Sigmoid colon (tissue), 7 donors: Measurements from ENCODE around the gene DCTPP1. TPM values are rescaled to one million over a fixed set of nuclear protein-coding genes. Genes with fewer than 3 reads are reported as not detected.

Experiments used
- DNase-seq: peaks from one replicate; pipeline ENCODE4 v3.0.0-alpha.2; 2019
- H3K27ac ChIP-seq, 4 donors: fragments of 200-600 bp; sonication (generic); one replicate each; pipeline ENCODE4 v1.5.1; 2016 to 2019; ENCODE audit warnings: mild to moderate bottlenecking in 1 of 4
- H3K27me3 ChIP-seq, 3 donors: fragments of 200-600 bp; sonication (generic); one replicate each; pipeline ENCODE4 v1.5.1; 2019; ENCODE audit warnings: mild to moderate bottlenecking in 1 of 3
- H3K36me3 ChIP-seq, 4 donors: fragments of 200-600 bp; sonication (generic); one replicate each; pipeline ENCODE4 v1.5.1; 2016 to 2019
- H3K4me1 ChIP-seq, 4 donors: fragments of 200-600 bp; sonication (generic); one replicate each; pipeline ENCODE4 v1.5.1; 2017 to 2019
- H3K4me3 ChIP-seq, 4 donors: fragments of 200-600 bp; sonication (generic); one replicate each; pipeline ENCODE4 v1.5.1; 2017 to 2019; ENCODE audit warnings: mild to moderate bottlenecking in 2 of 4, moderate library complexity in 1 of 4
- H3K9me3 ChIP-seq, 4 donors: fragments of 200-600 bp in 3 of 4; sonication (generic) in 3 of 4; one replicate each; pipeline versions ENCODE4 v1.5.1 to v1.6.1; 2013 to 2019
- EP300 ChIP-seq, 4 donors: sonication (generic); formaldehyde crosslinking; IDR thresholded peaks; one replicate each; pipeline ENCODE4 v1.6.1; 2017; ENCODE audit warnings: antibody characterized with exemption in 4 of 4
- POLR2A ChIP-seq, 2 donors: fragments of 450-650 bp; IDR thresholded peaks; one replicate each; pipeline ENCODE4 v1.6.1; 2016; ENCODE audit warnings: antibody characterized with exemption in 2 of 2, mild to moderate bottlenecking in 2 of 2, moderate library complexity in 2 of 2
- POLR2AphosphoS5 ChIP-seq, 4 donors: sonication (generic); formaldehyde crosslinking; IDR thresholded peaks; one replicate each; pipeline ENCODE4 v1.6.1; 2017; ENCODE audit warnings: antibody characterized with exemption in 4 of 4
- WGBS, 2 donors: extraction: QIAGEN DNeasy Blood & Tissue Kit; methylation state at CpG; one replicate each; pipeline ENCODE4 v1.1.7; 2013; 5-methylcytosine and 5-hydroxymethylcytosine counted together
- intact Hi-C: fragments of 100-400 bp; cut with DNase I; formaldehyde crosslinking; loops from one replicate; pipeline ENCODE4 v1.15.1; 2023
- polyA plus RNA-seq, 3 donors: library from polyadenylated mRNA; stranded (reverse); fragments of 200-250 nt; gene quantifications; one replicate each; pipeline ENCODE4 v1.2.3, GENCODE V29; 2013
- total RNA-seq, 4 donors: library from RNA; depleted of rRNA; stranded (reverse); fragments of >200 nt; gene quantifications; one replicate each; pipeline ENCODE4 v1.1.0, GENCODE V29; 2016
- TF ChIP-seq, protein P1 (sequence below), 4 experiments: fragments of 450-650 bp in 3 of 4; fragments of 200-600 bp in 1 of 4; IDR thresholded peaks; one replicate each; pipeline ENCODE4 v1.5.1; 2016 to 2019; ENCODE audit warnings: antibody characterized with exemption in 4 of 4, mild to moderate bottlenecking in 3 of 4, moderate library complexity in 2 of 4
- donor health status: healthy with polysubstance abuse.
- donor health status: Bipolar disorder and iron deficiency.
- donor health status: healthy.

The DCTPP1 gene
- total and polyA plus RNA-seq, 7 donors, result 10.5 to 175 (median 19.9) TPM

GRCh38 chr16:30447512-30448226, 17.8 kb upstream of the DCTPP1 start:
- no peak for DNase-seq
- 25 to 65% methylated on average over 12 of the region's 12 CpGs for WGBS, 2 donors
- Histone ChIP-seq H3K27me3 (no peaks in the 10 kb centered on the region), H3K27ac (no peak overlapping the region), H3K4me1 (peaks cover 0 to 22% (median 14%) of the 10 kb centered on the region in 4 donors), H3K36me3 (peaks cover 0 to 19% (median 0%) of the 10 kb centered on the region in 4 donors), H3K9me3 (no peaks in the 10 kb centered on the region), H3K4me3 (no peak overlapping the region)
- TF ChIP-seq, protein P1, sequence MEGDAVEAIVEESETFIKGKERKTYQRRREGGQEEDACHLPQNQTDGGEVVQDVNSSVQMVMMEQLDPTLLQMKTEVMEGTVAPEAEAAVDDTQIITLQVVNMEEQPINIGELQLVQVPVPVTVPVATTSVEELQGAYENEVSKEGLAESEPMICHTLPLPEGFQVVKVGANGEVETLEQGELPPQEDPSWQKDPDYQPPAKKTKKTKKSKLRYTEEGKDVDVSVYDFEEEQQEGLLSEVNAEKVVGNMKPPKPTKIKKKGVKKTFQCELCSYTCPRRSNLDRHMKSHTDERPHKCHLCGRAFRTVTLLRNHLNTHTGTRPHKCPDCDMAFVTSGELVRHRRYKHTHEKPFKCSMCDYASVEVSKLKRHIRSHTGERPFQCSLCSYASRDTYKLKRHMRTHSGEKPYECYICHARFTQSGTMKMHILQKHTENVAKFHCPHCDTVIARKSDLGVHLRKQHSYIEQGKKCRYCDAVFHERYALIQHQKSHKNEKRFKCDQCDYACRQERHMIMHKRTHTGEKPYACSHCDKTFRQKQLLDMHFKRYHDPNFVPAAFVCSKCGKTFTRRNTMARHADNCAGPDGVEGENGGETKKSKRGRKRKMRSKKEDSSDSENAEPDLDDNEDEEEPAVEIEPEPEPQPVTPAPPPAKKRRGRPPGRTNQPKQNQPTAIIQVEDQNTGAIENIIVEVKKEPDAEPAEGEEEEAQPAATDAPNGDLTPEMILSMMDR (IDR thresholded peaks at IDR 0.05), result no peak
- TF ChIP-seq POLR2AphosphoS5 (IDR thresholded peaks at IDR 0.05) (no peak), POLR2A (IDR thresholded peaks at IDR 0.05) (no peak), EP300 (IDR thresholded peaks at IDR 0.05) (no peak)
- intact Hi-C loops, result loop anchor here (5.0 kb wide), 1 partner anchor 80 kb away; the partner anchor contains the start of gene ZNF768

GRCh38 chr16:30446203-30446595, 16.4 kb upstream of the DCTPP1 start:
- peak overlapping the region; percentile 90 to 99 (median 96) for H3K27ac ChIP-seq
- peaks cover 0 to 22% (median 14%) of the 10 kb centered on the region in 4 donors for H3K4me1 ChIP-seq
- H3K36me3 ChIP-seq, result peaks cover 0 to 19% (median 0%) of the 10 kb centered on the region in 4 donors
- intact Hi-C loops, result loop anchor here (5.0 kb wide), 1 partner anchor 81 kb away; the partner anchor contains the start of gene ZNF768
- no peaks in the 10 kb centered on the region for H3K9me3 ChIP-seq
- TF ChIP-seq EP300 (IDR thresholded peaks at IDR 0.05), result no peak
- TF ChIP-seq, protein P1 (IDR thresholded peaks at IDR 0.05), result no peak
- TF ChIP-seq POLR2A (IDR thresholded peaks at IDR 0.05), result no peak
- no peak for TF ChIP-seq POLR2AphosphoS5 (IDR thresholded peaks at IDR 0.05)
- DNase-seq, result no peak
- 63 to 77% methylated on average over 10 of the region's 10 CpGs for WGBS, 2 donors
- H3K4me3 ChIP-seq, result peak overlapping the region; percentile 69 to 99 (median 80)
- H3K27me3 ChIP-seq, result no peaks in the 10 kb centered on the region

GRCh38 chr16:30445408-30446202, 15.8 kb upstream of the DCTPP1 start, which contains the start of gene SEPHS2:
SEPHS2 (minus strand) TSS chr16:30445874; CDS start chr16:30445727, 147 bp downstream.
- peak within 1 kb of the TSS; percentile 90 to 99 (median 96) for H3K27ac ChIP-seq
- peak; percentile 99 for DNase-seq
- H3K36me3 ChIP-seq, result peaks cover 0 to 19% (median 0%) of the 10 kb centered on the region in 4 donors
- TF ChIP-seq, protein P1 (IDR thresholded peaks at IDR 0.05), result peak in 3 of 4 experiments; percentile 30 to 39 (median 37)
- TF ChIP-seq POLR2AphosphoS5 (IDR thresholded peaks at IDR 0.05), result peak; percentile 82 to 94 (median 87)
- no peak for TF ChIP-seq EP300 (IDR thresholded peaks at IDR 0.05)
- TF ChIP-seq POLR2A (IDR thresholded peaks at IDR 0.05), result peak; percentile 65 to 84
- H3K4me3 ChIP-seq, result peak within 1 kb of the TSS; percentile 69 to 99 (median 80)
- intact Hi-C loops, result loop anchor here (5.0 kb wide), 1 partner anchor 82 kb away; the partner anchor contains the start of gene ZNF768
- WGBS, 2 donors, result 0 to 1% methylated on average over 59 of the region's 59 CpGs
- H3K27me3 ChIP-seq, result no peaks in the 10 kb centered on the region
- no peaks in the 10 kb centered on the region for H3K9me3 ChIP-seq
- H3K4me1 ChIP-seq, result peaks cover 0 to 22% (median 14%) of the 10 kb centered on the region in 4 donors

DNA sequence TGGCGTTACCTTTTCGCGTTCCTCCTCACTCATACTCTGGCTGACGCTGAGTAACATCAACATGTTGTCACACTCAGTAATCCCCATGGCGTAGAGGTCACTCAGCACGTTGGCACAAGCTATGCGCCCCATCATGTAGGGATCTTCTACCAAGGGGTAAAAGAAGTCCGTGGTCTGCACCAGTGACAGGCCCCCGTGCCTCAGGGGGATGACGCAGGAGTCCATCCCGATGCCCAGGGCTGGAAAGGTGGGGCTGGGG, 15.2 kb upstream of the DCTPP1 start:
- intact Hi-C loops, result loop anchor here (5.0 kb wide), 1 partner anchor 82 kb away; the partner anchor contains the start of gene ZNF768
- Histone ChIP-seq H3K27me3 (no peaks in the 10 kb centered on the region), H3K27ac (peak overlapping the region; percentile 90 to 99 (median 96)), H3K9me3 (no peaks in the 10 kb centered on the region), H3K36me3 (peaks cover 0 to 19% (median 0%) of the 10 kb centered on the region in 4 donors), H3K4me3 (peak overlapping the region; percentile 69 to 99 (median 80)), H3K4me1 (peaks cover 0 to 22% (median 14%) of the 10 kb centered on the region in 4 donors)
- WGBS, 2 donors, result 11 to 34% methylated on average over 11 of the region's 11 CpGs
- TF ChIP-seq POLR2AphosphoS5 (IDR thresholded peaks at IDR 0.05) (no peak), POLR2A (IDR thresholded peaks at IDR 0.05) (no peak), EP300 (IDR thresholded peaks at IDR 0.05) (no peak)
- TF ChIP-seq, protein P1 (IDR thresholded peaks at IDR 0.05), result no peak
- no peak for DNase-seq
